ENCODE measurements around the gene SLC35B4.

DNA sequence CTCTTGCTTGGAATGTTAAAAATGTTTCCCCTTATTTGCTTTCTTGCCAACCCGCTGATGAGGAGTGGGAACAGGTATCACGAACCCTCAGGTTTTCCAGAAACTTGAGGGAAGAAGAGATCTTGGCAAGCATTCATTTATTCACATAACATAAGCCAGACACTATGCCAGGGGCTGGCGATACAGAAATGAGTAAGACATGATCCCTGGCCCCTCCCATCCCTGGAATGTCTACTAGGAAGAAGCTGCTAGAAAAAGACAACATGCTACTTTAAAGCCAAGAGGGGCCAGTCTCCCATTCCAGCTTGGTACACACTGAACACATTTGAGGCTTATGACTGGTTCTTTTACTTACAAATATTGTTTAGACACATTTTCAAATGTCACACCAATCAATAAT is 26.4 kb downstream of the SLC35B4 start:
- TF ChIP-seq, protein P1, sequence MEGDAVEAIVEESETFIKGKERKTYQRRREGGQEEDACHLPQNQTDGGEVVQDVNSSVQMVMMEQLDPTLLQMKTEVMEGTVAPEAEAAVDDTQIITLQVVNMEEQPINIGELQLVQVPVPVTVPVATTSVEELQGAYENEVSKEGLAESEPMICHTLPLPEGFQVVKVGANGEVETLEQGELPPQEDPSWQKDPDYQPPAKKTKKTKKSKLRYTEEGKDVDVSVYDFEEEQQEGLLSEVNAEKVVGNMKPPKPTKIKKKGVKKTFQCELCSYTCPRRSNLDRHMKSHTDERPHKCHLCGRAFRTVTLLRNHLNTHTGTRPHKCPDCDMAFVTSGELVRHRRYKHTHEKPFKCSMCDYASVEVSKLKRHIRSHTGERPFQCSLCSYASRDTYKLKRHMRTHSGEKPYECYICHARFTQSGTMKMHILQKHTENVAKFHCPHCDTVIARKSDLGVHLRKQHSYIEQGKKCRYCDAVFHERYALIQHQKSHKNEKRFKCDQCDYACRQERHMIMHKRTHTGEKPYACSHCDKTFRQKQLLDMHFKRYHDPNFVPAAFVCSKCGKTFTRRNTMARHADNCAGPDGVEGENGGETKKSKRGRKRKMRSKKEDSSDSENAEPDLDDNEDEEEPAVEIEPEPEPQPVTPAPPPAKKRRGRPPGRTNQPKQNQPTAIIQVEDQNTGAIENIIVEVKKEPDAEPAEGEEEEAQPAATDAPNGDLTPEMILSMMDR (IDR thresholded peaks at IDR 0.05; ENCODE audit: low read length) = no peak
- no peak for TF ChIP-seq EZH2 (IDR thresholded peaks at IDR 0.05; ENCODE audit: borderline replicate concordance, low read length)

Data from OCI-LY1 (cell line).